GM06990 (cell line): ENCODE measurements around the gene PRKN.
"Not testable (repeated sequence)": the region's sequence is repeated elsewhere in the genome, so short reads cannot be mapped to it uniquely, and the experiment has no call there.

Experiments used
- DNase-seq: peaks from one replicate; pipeline ENCODE4 v3.0.0-alpha.2; 2011; ENCODE audit not compliant: insufficient read length; ENCODE audit errors: extremely low read depth
- H3K27me3 ChIP-seq: replicated peaks from 2 replicates; pipeline ENCODE4 v1.6.0; 2011; ENCODE audit warnings: low read length; ENCODE audit not compliant: control insufficient read depth, insufficient read depth
- H3K36me3 ChIP-seq: 2 replicates; pipeline ENCODE4 v1.5.1; 2011; ENCODE audit warnings: low read length; ENCODE audit not compliant: control insufficient read depth, insufficient read depth
- H3K4me3 ChIP-seq: replicated peaks from 2 replicates; pipeline ENCODE4 v1.5.1; 2011; ENCODE audit warnings: low read depth, mild to moderate bottlenecking, control low read depth, low read length
- TF ChIP-seq, protein P1 (sequence below): IDR thresholded peaks from 2 replicates; pipeline ENCODE4 v1.5.1; 2011; ENCODE audit warnings: low read length, control low read depth, mild to moderate bottlenecking, inconsistent platforms; ENCODE audit not compliant: insufficient read depth, poor library complexity, severe bottlenecking

Gene PRKN

DNA sequence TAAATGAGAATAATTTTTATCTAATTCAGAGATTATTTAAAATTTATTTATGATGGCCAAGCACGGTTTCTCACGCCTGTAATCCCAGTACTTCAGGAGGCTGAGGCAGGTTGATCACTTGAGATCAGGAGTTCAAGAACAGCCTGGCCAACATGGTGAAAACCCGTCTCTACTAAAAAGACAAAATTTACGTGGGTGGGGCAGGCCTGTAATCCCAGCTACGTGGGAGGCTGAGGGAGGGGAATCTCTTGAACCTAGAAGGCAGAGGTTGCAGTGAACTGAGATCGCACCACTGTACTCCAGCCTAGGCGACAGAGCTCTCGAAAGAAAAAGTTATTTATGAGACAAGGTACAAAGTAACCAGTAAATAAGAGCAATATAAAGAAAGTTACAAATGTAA is 1394.2 kb downstream of the PRKN start:
- no peak for DNase-seq
- TF ChIP-seq, protein P1, sequence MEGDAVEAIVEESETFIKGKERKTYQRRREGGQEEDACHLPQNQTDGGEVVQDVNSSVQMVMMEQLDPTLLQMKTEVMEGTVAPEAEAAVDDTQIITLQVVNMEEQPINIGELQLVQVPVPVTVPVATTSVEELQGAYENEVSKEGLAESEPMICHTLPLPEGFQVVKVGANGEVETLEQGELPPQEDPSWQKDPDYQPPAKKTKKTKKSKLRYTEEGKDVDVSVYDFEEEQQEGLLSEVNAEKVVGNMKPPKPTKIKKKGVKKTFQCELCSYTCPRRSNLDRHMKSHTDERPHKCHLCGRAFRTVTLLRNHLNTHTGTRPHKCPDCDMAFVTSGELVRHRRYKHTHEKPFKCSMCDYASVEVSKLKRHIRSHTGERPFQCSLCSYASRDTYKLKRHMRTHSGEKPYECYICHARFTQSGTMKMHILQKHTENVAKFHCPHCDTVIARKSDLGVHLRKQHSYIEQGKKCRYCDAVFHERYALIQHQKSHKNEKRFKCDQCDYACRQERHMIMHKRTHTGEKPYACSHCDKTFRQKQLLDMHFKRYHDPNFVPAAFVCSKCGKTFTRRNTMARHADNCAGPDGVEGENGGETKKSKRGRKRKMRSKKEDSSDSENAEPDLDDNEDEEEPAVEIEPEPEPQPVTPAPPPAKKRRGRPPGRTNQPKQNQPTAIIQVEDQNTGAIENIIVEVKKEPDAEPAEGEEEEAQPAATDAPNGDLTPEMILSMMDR: no peak
- Histone ChIP-seq H3K4me3 (no peak overlapping the region), H3K27me3 (no peaks in the 10 kb centered on the region), H3K36me3 (no peaks in the 10 kb centered on the region)

DNA sequence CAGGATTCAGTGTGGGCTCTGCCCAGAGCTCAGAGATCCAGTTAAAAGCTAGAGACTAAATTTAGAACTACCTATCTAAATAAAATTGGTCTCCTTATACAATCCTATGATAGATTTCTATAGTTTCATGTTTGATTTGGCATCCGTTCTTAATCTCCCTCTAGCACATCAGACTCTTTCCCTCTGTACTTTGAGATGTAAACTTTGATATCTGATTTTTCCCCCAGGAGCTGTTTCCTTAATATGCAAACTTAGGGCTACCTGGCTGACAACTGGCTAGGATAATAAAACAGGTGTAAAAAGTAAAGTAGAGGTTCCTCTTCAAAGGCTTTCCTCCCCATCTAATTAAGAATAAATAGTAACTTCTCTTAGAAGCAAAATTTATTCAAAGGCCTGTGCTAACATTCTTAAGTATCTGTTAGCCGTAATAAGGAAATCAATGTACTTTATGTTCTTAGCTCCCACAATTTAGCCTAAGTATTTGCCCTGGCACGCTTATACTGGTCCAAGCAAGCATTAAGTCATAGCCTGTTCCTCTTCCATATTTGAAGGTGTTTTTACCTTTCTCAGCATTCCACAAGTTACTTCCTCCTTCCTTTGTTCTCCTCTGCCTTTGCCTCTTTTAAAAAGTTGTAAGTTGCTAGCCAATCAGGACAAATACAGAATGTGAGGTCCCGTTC is 1396.0 kb downstream of the PRKN start:
- H3K4me3 ChIP-seq, H3K27me3 ChIP-seq, H3K36me3 ChIP-seq, DNase-seq: not testable (repeated sequence)

DNA sequence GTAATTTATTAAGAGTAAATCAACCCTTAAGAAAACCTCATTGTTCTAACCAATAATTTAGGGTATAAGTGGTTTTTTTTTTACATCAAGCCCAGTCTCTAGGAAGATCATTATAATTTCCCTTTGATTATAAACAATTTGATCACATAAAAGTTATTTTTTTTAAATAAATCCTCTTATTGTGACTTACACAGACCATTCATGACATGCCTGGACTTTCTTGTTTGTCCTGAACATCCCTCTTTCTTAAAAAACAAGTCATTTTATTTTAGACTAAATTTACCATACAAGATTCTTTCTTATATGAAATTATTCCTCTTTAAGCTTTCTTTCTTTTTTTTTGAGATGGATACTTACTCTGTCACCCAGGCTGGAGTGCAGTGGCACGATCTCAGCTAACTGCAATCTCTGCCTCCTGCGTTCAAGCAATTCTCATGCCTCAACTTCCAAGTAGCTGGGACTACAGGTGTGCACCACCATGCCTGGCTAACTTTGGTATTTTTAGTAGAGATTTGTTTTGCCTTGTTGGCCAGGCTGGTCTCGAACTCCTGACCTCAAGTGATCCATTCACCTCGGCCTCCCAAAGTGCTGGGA is 1400.1 kb downstream of the PRKN start:
- DNase-seq: no peak
- no peak overlapping the region for H3K4me3 ChIP-seq
- H3K36me3 ChIP-seq: no peaks in the 10 kb centered on the region
- TF ChIP-seq, protein P1: no peak
- no peaks in the 10 kb centered on the region for H3K27me3 ChIP-seq

GRCh38 chr6:161319231-161319630 is 1408.3 kb downstream of the PRKN start:
- Histone ChIP-seq H3K27me3 (no peaks in the 10 kb centered on the region), H3K4me3 (no peak overlapping the region), H3K36me3 (no peaks in the 10 kb centered on the region)
- TF ChIP-seq, protein P1: no peak
- DNase-seq: no peak

DNA sequence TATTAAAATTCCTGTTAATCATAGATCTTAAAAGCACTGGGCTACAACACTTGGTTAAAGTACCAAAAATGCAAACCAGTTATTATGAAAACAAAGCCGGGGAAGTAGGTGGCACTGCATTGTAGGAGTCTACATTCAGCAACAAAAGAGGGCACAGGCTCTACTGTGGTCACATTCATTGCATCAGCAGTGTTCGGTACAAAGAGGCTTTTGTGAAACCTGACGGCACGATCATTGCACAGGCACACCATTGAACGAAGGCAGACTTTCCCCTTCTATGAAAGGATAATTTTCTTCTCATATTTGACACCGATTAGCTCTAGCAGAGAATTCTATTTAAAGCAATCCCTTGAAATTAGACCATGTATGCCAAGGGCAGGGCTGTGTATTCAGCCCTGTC is 1409.1 kb downstream of the PRKN start:
- Histone ChIP-seq H3K36me3 (no peaks in the 10 kb centered on the region), H3K27me3 (no peaks in the 10 kb centered on the region), H3K4me3 (no peak overlapping the region)
- TF ChIP-seq, protein P1: no peak
- DNase-seq: no peak

DNA sequence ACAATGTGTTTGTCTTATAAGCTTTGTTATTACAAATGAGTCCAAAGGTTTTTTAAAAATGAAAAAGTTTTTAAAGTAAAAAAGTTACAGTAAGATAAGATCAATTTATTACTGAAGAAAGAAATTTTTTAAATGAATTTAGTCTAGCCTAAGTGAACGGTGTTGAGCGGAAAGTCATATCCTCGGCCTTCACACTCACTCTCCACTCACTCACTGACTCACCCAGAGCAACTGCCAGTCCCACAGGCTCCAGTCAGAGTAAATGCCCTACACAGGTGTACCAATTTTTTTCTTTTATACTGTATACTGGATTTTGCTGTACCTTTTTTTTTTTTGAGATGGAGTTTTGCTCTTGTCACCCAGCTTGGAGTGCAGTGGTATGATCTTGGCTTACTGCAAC is 1411.0 kb downstream of the PRKN start:
- no peaks in the 10 kb centered on the region for H3K36me3 ChIP-seq
- no peak for DNase-seq
- H3K27me3 ChIP-seq: no peaks in the 10 kb centered on the region
- TF ChIP-seq, protein P1: no peak
- no peak overlapping the region for H3K4me3 ChIP-seq

DNA sequence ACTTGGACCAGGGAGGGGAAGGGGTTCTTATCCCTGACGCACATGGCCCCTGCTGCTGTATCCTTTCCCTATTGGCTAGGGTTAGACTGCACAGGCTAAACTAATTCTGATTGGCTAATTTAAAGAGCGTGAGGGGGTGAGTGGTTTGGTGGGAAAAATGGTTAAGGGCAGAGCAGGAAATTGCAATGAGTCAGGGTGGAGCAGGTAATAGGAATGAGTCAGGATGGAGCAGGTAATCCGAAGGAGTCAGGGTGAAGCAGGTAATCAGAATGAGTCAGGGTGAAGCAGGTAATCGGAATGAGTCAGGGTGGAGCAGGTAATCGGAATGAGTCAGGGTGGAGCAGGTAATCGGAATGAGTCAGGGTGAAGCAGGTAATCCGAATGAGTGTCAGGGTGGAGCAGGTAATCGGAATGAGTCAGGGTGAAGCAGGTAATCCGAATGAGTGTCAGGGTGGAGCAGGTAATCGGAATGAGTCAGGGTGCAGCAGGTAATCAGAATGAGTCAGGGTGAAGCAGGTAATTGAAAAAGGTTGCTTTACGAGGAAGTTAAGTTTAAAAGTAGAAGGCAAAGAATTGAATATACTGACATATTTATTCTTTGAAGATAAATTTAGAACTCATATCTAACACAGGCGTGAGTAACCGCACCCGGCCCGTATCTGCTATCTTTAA is 1412.2 kb downstream of the PRKN start:
- not testable (repeated sequence) for H3K4me3 ChIP-seq

DNA sequence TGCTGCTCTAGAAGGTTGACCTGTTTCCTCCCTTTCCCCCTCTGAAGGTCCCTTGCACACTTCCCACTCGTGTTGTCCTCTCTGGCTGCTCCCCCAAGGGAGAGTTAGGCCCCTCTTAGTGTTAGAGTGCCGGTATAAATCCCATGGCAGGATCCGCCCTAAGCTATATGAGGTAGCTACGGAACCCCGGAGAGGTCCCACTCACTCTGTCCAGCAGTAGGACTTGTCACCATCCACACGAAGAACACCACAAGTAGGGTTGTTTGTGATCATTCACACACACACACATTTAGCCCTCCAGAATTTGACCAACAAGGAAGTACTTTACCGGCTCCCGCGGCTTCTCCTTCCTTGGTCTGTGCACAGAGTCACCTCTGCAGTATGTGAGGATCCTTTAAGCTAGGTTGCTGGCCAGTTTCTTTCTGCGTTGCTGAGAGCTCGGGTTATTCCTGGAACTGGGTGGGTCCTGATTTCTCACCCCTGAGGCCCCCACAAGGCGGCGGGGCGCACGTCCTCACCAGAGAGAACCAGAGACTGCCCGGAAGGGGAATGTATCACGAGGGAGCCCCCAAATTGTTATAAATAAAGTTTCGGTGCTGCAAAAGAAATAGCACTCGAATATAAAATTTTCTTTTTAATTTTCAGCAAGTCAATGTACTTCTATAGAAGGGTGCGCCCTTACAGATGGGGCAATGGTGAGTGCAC is 1412.9 kb downstream of the PRKN start:
- not testable (repeated sequence) for H3K36me3 ChIP-seq, H3K4me3 ChIP-seq, H3K27me3 ChIP-seq, DNase-seq

More for the DNA sequence above, 1412.2 kb downstream of the PRKN start:
- DNase-seq, H3K36me3 ChIP-seq, H3K27me3 ChIP-seq: not testable (repeated sequence)
